ENCODE data around the gene E2F7. TPM values are rescaled to one million over a fixed set of nuclear protein-coding genes. Genes with fewer than 3 reads are reported as not detected.
"Not testable (repeated sequence)": the region's sequence is repeated elsewhere in the genome, so short reads cannot be mapped to it uniquely, and the experiment has no call there.

E2F7 gene
- total and polyA plus RNA-seq, 2 experiments from 2014 or later: 31.8 to 40.3 TPM

DNA sequence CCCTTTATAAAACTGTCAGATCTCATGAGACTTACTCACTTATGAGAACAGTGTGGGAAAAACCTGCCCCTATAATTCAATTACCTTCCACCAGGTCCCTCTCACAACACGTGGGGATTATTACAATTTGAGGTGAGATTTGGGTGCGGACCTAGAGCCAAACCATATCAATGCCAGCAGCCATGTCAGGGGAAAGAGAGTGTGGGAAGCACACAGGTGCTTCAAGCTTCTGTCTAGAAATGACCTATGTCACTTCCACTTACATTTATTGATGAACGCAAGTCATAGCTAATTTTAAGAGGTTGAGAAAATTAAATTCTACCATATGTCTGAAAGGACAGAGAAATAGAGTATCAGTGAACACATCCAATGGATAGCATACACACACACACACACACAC, 32.5 kb upstream of the E2F7 start:
- H3K9me2 ChIP-seq (ENCODE audit: insufficient read depth): no peaks in the 10 kb centered on the region
- no peaks in the 10 kb centered on the region; the same call in 1 of the 2 replicates for H3K4me1 ChIP-seq (ENCODE audit: insufficient read depth)
- DNase-seq (ENCODE audit: low spot score): no peak
- Mint-ChIP-seq H3K27me3 (ENCODE audit: insufficient read depth, low read depth, poor library complexity) (no peaks in the 10 kb centered on the region), H3K27ac (no peak overlapping the region), H3K36me3 (ENCODE audit: low read depth) (no peaks in the 10 kb centered on the region; the same call in 2 of the 3 replicates), H3K4me1 (no peaks in the 10 kb centered on the region), H3K4me3 (no peak overlapping the region), H3K9me3 (peaks cover 3% of the 10 kb centered on the region; the same call in 2 of the 3 replicates)
- no peak overlapping the region for H3K4me2 ChIP-seq
- no peaks in the 10 kb centered on the region for H3K36me3 ChIP-seq (ENCODE audit: insufficient read depth)
- H4K20me1 ChIP-seq (replicated peaks; ENCODE audit: insufficient read depth): no peaks in the 10 kb centered on the region
- no peaks in the 10 kb centered on the region for H3K27me3 ChIP-seq (ENCODE audit: insufficient read depth)
- H3F3A ChIP-seq (replicated peaks; ENCODE audit: low read depth): no peaks in the 10 kb centered on the region
- H3K4me3 ChIP-seq: no peak overlapping the region
- H2AFZ ChIP-seq: peak overlapping the region; percentile 16; the same call in 1 of the 2 replicates
- no peaks in the 10 kb centered on the region for H3K79me2 ChIP-seq (replicated peaks; ENCODE audit: insufficient read depth)
- ATAC-seq: no peak
- no peak overlapping the region for H3K27ac ChIP-seq (ENCODE audit: low read depth)
- TF ChIP-seq POLR2AphosphoS5 (IDR thresholded peaks at IDR 0.05; ENCODE audit: low read depth) (no peak), EZH2phosphoT487 (IDR thresholded peaks at IDR 0.05; ENCODE audit: unreplicated experiment) (no peak), ZNF331 (CRISPR knock-in tag; IDR thresholded peaks at IDR 0.05; ENCODE audit: low read depth) (no peak)
- TF ChIP-seq, protein P1, sequence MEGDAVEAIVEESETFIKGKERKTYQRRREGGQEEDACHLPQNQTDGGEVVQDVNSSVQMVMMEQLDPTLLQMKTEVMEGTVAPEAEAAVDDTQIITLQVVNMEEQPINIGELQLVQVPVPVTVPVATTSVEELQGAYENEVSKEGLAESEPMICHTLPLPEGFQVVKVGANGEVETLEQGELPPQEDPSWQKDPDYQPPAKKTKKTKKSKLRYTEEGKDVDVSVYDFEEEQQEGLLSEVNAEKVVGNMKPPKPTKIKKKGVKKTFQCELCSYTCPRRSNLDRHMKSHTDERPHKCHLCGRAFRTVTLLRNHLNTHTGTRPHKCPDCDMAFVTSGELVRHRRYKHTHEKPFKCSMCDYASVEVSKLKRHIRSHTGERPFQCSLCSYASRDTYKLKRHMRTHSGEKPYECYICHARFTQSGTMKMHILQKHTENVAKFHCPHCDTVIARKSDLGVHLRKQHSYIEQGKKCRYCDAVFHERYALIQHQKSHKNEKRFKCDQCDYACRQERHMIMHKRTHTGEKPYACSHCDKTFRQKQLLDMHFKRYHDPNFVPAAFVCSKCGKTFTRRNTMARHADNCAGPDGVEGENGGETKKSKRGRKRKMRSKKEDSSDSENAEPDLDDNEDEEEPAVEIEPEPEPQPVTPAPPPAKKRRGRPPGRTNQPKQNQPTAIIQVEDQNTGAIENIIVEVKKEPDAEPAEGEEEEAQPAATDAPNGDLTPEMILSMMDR (conservative IDR thresholded peaks at IDR 0.05; ENCODE audit: low read depth in 2 of 2): no peak

DNA sequence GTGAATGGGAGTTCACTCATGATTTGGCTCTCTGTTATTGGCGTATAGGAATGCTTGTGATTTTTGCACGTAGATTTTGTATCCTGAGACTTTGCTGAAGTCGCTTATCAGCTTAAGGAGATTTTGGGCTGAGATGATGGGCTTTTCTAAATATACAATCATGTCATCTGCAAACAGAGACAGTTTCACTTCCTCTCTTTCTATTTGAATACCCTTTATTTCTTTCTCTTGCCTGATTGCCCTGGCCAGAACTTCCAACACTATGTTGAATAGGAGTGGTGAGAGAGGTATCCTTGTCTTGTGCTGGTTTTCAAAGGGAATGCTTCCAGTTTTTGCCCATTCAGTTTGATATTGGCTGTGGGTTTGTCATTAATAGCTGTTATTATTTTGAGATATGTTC, 26.9 kb upstream of the E2F7 start:
- not testable (repeated sequence) for H3K9me3 Mint-ChIP-seq; H3K4me1 Mint-ChIP-seq; H3K79me2 ChIP-seq (replicated peaks; ENCODE audit: insufficient read depth); H3K27ac ChIP-seq (ENCODE audit: low read depth); H3K4me3 ChIP-seq; H3K27ac Mint-ChIP-seq; H4K20me1 ChIP-seq (replicated peaks; ENCODE audit: insufficient read depth); H3K27me3 Mint-ChIP-seq (ENCODE audit: insufficient read depth, low read depth, poor library complexity); H3F3A ChIP-seq (replicated peaks; ENCODE audit: low read depth); H3K9me2 ChIP-seq (ENCODE audit: insufficient read depth); ATAC-seq; H3K36me3 Mint-ChIP-seq (ENCODE audit: low read depth); H3K36me3 ChIP-seq (ENCODE audit: insufficient read depth); H3K4me3 Mint-ChIP-seq; H3K4me2 ChIP-seq; H2AFZ ChIP-seq; H3K27me3 ChIP-seq (ENCODE audit: insufficient read depth); DNase-seq (ENCODE audit: low spot score); H3K4me1 ChIP-seq (ENCODE audit: insufficient read depth)

DNA sequence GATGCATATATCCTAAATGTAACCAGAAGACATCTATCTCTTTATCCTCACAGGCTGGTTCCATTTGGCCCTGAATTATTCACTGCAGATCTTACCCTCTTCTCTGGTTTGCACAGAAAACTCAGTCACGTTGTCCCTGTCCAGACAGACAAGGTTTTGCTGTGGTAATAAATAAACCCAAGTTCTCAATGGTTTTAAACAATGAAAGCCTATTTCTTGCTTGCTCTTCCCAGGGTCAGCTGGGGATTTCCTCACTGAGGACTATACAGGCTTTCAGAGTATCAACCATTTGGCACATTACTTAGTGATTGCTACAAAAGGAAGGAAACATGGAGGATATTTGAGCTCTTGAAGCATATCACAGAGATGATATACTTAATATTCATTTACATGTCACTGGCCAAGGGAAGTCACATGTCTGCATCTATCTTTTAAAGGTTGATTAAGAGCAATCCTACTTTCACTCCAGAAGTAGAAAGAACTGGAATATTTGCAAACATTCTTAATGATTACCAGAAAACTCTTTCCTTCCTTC, 24.4 kb upstream of the E2F7 start:
- Mint-ChIP-seq H3K27ac (no peak overlapping the region), H3K9me3 (no peaks in the 10 kb centered on the region), H3K4me1 (peaks cover 3% of the 10 kb centered on the region; the same call in 1 of the 3 replicates), H3K27me3 (ENCODE audit: insufficient read depth, low read depth, poor library complexity) (peaks cover 1% of the 10 kb centered on the region), H3K4me3 (no peak overlapping the region), H3K36me3 (ENCODE audit: low read depth) (no peaks in the 10 kb centered on the region)
- Histone ChIP-seq H3K79me2 (replicated peaks; ENCODE audit: insufficient read depth) (no peaks in the 10 kb centered on the region), H3K27ac (ENCODE audit: low read depth) (no peak overlapping the region), H3F3A (replicated peaks; ENCODE audit: low read depth) (no peaks in the 10 kb centered on the region), H3K4me3 (no peak overlapping the region), H4K20me1 (replicated peaks; ENCODE audit: insufficient read depth) (no peaks in the 10 kb centered on the region), H3K4me1 (ENCODE audit: insufficient read depth) (no peaks in the 10 kb centered on the region), H3K9me2 (ENCODE audit: insufficient read depth) (no peaks in the 10 kb centered on the region), H3K36me3 (ENCODE audit: insufficient read depth) (no peaks in the 10 kb centered on the region), H2AFZ (no peak overlapping the region), H3K4me2 (no peak overlapping the region), H3K27me3 (ENCODE audit: insufficient read depth) (no peaks in the 10 kb centered on the region)
- DNase-seq (ENCODE audit: low spot score) (no peak), ATAC-seq (no peak)
- TF ChIP-seq POLR2AphosphoS5 (IDR thresholded peaks at IDR 0.05; ENCODE audit: low read depth): no peak
- TF ChIP-seq, protein P2, sequence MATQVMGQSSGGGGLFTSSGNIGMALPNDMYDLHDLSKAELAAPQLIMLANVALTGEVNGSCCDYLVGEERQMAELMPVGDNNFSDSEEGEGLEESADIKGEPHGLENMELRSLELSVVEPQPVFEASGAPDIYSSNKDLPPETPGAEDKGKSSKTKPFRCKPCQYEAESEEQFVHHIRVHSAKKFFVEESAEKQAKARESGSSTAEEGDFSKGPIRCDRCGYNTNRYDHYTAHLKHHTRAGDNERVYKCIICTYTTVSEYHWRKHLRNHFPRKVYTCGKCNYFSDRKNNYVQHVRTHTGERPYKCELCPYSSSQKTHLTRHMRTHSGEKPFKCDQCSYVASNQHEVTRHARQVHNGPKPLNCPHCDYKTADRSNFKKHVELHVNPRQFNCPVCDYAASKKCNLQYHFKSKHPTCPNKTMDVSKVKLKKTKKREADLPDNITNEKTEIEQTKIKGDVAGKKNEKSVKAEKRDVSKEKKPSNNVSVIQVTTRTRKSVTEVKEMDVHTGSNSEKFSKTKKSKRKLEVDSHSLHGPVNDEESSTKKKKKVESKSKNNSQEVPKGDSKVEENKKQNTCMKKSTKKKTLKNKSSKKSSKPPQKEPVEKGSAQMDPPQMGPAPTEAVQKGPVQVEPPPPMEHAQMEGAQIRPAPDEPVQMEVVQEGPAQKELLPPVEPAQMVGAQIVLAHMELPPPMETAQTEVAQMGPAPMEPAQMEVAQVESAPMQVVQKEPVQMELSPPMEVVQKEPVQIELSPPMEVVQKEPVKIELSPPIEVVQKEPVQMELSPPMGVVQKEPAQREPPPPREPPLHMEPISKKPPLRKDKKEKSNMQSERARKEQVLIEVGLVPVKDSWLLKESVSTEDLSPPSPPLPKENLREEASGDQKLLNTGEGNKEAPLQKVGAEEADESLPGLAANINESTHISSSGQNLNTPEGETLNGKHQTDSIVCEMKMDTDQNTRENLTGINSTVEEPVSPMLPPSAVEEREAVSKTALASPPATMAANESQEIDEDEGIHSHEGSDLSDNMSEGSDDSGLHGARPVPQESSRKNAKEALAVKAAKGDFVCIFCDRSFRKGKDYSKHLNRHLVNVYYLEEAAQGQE (IDR thresholded peaks at IDR 0.05; ENCODE audit: unreplicated experiment): no peak

Measured in GM23338 (cell line).